Activated T-helper 17 cell treated with anti-CD3 and anti-CD28 coated beads, Interleukin-2, amount 50 U/mL, for 72 hours (primary cell): Measurements from ENCODE around the gene UBALD1. TPM values are rescaled to one million over a fixed set of nuclear protein-coding genes. Genes with fewer than 3 reads are reported as not detected.
A peak's percentile ranks its signal among the peaks of the same experiment; 100 is the strongest.

Experiments
- ATAC-seq: fragments of 150-1000 bp; cut with Tn5 transposase; replicated peaks from 2 replicates; pipeline ENCODE4 v1.10.0; 2021; ENCODE audit warnings: mild to moderate bottlenecking, moderate library complexity
- H3K27ac Mint-ChIP-seq: one replicate; pipeline ENCODE4 v1.8.0; 2022; ENCODE audit warnings: mixed read lengths
- H3K27me3 Mint-ChIP-seq: one replicate; pipeline ENCODE4 v1.8.0; 2022; ENCODE audit warnings: mixed read lengths
- H3K36me3 Mint-ChIP-seq: one replicate; pipeline ENCODE4 v1.8.0; 2022; ENCODE audit warnings: low read depth, mild to moderate bottlenecking, mixed read lengths
- H3K4me1 Mint-ChIP-seq: one replicate; pipeline ENCODE4 v1.8.0; 2022; ENCODE audit warnings: mixed read lengths
- H3K4me3 Mint-ChIP-seq: one replicate; pipeline ENCODE4 v1.8.0; 2022; ENCODE audit warnings: mild to moderate bottlenecking, mixed read lengths
- H3K9me3 Mint-ChIP-seq: one replicate; pipeline ENCODE4 v1.8.0; 2022; ENCODE audit warnings: mixed read lengths
- total RNA-seq, 2 donors: library from RNA; stranded (reverse); gene quantifications; one replicate each; pipeline ENCODE4 v1.2.3, GENCODE V29; 2022

Gene UBALD1
- total RNA-seq, result 10 to 100 TPM; 16.6 to 24.5 TPM

- H3K4me3 Mint-ChIP-seq, result peak within 1 kb of the TSS; percentile 86
- H3K4me1 Mint-ChIP-seq, result peaks cover 4% of the 10 kb centered on the region
- H3K27me3 Mint-ChIP-seq, result no peaks in the 10 kb centered on the region
- peak; percentile 61 for ATAC-seq
- no peaks in the 10 kb centered on the region for H3K36me3 Mint-ChIP-seq
- no peaks in the 10 kb centered on the region for H3K9me3 Mint-ChIP-seq
- peak within 1 kb of the TSS; percentile 89 for H3K27ac Mint-ChIP-seq
Measured at GRCh38 chr16:4614571-4615383, at the start of gene UBALD1. TSS of gene UBALD1 (minus strand) at chr16:4614888. CDS start at chr16:4614797, 91 bp downstream.

GRCh38 chr16:4663777-4664465 lies 49.2 kb upstream of the UBALD1 start:
- Mint-ChIP-seq H3K27ac (peak overlapping the region; percentile 89), H3K9me3 (no peaks in the 10 kb centered on the region), H3K36me3 (peaks cover 13% of the 10 kb centered on the region), H3K4me1 (peaks cover 13% of the 10 kb centered on the region), H3K27me3 (no peaks in the 10 kb centered on the region), H3K4me3 (peak overlapping the region; percentile 80)
- no peak for ATAC-seq

DNA sequence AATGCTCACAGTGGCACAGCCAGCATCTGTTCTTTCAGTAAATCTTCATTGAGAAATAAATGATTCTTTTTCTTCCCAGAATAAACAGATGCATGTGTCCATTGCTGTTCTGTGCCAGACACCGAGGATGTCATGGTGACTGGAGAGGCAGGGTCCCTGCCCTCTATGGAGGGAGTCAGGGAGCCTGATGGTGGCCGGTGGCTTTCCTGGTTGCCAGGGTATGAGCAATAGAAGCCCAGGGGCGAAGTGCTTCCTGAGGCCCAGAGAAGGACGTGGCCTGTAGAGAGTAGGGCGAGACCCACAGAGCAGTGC lies 48.7 kb upstream of the UBALD1 start:
- Mint-ChIP-seq H3K4me3 (peak overlapping the region; percentile 80), H3K4me1 (peaks cover 13% of the 10 kb centered on the region), H3K27ac (peak overlapping the region; percentile 89), H3K9me3 (no peaks in the 10 kb centered on the region), H3K36me3 (peaks cover 13% of the 10 kb centered on the region), H3K27me3 (no peaks in the 10 kb centered on the region)
- no peak for ATAC-seq

DNA sequence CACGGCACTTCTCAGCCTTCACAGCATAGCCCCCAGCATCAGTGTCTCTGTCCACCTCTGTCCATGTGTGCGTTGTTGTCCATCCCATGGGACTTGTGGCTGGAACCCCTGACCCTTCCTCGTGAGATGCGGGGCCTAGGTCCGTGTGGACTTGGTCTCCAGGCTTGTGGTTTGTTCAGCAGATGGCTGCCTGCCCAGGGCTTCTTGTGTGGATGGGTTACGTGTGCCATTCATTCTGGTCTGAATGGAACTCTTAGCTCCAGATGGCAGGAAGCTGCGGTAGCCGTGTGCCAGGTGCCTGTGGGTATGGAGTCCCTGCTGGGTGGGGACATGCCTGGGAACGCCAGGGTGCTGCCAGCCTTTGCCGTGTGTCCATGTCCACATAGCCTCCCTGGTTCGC lies 47.0 kb upstream of the UBALD1 start:
- no peak overlapping the region for H3K4me3 Mint-ChIP-seq
- peaks cover 12% of the 10 kb centered on the region for H3K36me3 Mint-ChIP-seq
- H3K27me3 Mint-ChIP-seq, result no peaks in the 10 kb centered on the region
- H3K27ac Mint-ChIP-seq, result peak overlapping the region; percentile 89
- no peaks in the 10 kb centered on the region for H3K9me3 Mint-ChIP-seq
- H3K4me1 Mint-ChIP-seq, result peaks cover 13% of the 10 kb centered on the region
- no peak for ATAC-seq

- Mint-ChIP-seq H3K4me1 (peaks cover 13% of the 10 kb centered on the region), H3K27me3 (no peaks in the 10 kb centered on the region), H3K36me3 (peaks cover 16% of the 10 kb centered on the region), H3K4me3 (peak overlapping the region; percentile 47), H3K27ac (peak overlapping the region; percentile 84), H3K9me3 (no peaks in the 10 kb centered on the region)
- peak; percentile 87 for ATAC-seq
Measured at GRCh38 chr16:4660454-4661007, 45.8 kb upstream of the UBALD1 start.

- H3K27ac Mint-ChIP-seq, result peak overlapping the region; percentile 84
- H3K4me3 Mint-ChIP-seq, result peak overlapping the region; percentile 47
- ATAC-seq, result no peak
- no peaks in the 10 kb centered on the region for H3K9me3 Mint-ChIP-seq
- peaks cover 12% of the 10 kb centered on the region for H3K4me1 Mint-ChIP-seq
- no peaks in the 10 kb centered on the region for H3K27me3 Mint-ChIP-seq
- peaks cover 17% of the 10 kb centered on the region for H3K36me3 Mint-ChIP-seq
Measured at GRCh38 chr16:4659363-4660353, 45.0 kb upstream of the UBALD1 start.

- Mint-ChIP-seq H3K36me3 (peaks cover 34% of the 10 kb centered on the region), H3K9me3 (no peaks in the 10 kb centered on the region), H3K4me1 (no peaks in the 10 kb centered on the region), H3K4me3 (no peak overlapping the region), H3K27me3 (no peaks in the 10 kb centered on the region), H3K27ac (no peak overlapping the region)
- no peak for ATAC-seq
Measured at GRCh38 chr16:4656695-4657686, 42.3 kb upstream of the UBALD1 start.

DNA sequence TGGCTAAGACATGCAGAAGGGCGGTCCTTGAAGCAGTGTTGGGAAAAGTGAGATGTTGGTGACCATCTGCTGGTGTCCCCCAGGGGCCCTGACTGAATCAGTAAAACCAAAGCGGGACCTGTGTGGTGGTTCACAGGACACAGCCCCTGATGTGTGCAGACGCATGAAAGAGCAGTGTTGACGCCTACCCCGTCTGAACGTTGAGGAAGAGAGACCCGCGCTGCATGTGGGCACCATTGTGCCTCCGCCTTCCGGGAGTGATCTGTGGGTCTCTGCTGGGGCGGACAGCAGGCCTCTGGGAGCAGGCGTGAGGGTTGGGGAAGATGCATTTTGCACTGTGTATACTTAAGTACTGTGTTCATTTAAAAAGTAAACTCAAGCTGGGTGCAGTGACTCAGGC lies 41.5 kb upstream of the UBALD1 start:
- no peak for ATAC-seq
- Mint-ChIP-seq H3K36me3 (peaks cover 42% of the 10 kb centered on the region), H3K27ac (no peak overlapping the region), H3K27me3 (no peaks in the 10 kb centered on the region), H3K4me1 (no peaks in the 10 kb centered on the region), H3K4me3 (no peak overlapping the region), H3K9me3 (no peaks in the 10 kb centered on the region)

GRCh38 chr16:4655801-4656200 lies 41.1 kb upstream of the UBALD1 start:
- Mint-ChIP-seq H3K27ac (no peak overlapping the region), H3K9me3 (no peaks in the 10 kb centered on the region), H3K36me3 (peaks cover 46% of the 10 kb centered on the region), H3K27me3 (no peaks in the 10 kb centered on the region), H3K4me1 (no peaks in the 10 kb centered on the region), H3K4me3 (no peak overlapping the region)
- ATAC-seq, result no peak

GRCh38 chr16:4654964-4655590 lies 40.4 kb upstream of the UBALD1 start:
- Mint-ChIP-seq H3K27ac (no peak overlapping the region), H3K4me1 (peaks cover 5% of the 10 kb centered on the region), H3K4me3 (no peak overlapping the region), H3K9me3 (no peaks in the 10 kb centered on the region), H3K27me3 (no peaks in the 10 kb centered on the region), H3K36me3 (peaks cover 52% of the 10 kb centered on the region)
- no peak for ATAC-seq

DNA sequence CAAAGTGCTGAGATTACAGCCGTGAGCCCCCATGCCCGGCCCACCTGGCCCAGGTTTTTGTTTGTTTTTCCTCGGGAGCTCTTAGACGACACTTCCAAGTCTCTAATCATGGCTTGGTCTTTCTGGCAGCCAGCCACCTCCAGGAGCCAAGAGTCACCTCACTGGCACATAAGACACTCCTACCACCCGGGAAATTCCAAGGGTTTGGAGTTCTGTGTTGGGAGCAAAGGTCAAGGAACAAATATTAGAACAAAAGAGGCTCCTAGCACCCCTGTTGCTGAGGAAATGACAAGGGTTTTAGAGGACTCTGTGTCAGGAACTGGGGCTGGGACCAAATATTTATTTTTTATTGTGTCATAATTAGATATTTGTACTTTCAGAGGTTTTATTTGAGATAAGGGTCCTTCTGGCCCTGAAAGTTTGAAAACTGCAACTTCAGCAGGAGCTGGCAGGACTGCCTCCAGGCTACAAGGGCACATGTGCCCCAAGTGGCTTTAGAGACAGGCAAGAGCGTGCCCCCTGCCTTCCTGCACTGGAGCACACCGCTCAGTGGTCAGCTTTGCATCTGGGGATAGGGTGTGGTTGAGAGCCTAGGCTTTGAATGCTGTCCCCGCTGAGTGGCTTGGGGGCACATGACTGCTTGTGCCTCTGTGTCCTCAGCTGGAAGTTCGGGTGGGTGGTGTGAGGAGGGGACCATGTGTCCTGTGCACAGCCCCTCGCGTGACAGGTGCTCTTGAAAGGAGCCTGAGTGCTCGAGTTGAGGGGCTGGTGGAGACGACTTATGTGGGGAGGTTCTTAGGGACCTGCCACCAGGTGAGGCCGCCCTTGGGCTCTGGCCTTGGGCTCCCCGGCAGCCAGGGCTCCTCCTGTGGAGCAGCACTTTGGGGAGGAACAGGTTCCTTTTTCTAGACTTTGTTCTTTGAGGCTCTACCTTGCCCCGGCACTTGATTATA lies 39.6 kb upstream of the UBALD1 start:
- Mint-ChIP-seq H3K27ac (no peak overlapping the region), H3K4me3 (no peak overlapping the region), H3K9me3 (no peaks in the 10 kb centered on the region), H3K4me1 (peaks cover 8% of the 10 kb centered on the region), H3K27me3 (no peaks in the 10 kb centered on the region), H3K36me3 (peaks cover 52% of the 10 kb centered on the region)
- no peak for ATAC-seq

GRCh38 chr16:4652561-4652960 lies 37.9 kb upstream of the UBALD1 start:
- Mint-ChIP-seq H3K4me3 (no peak overlapping the region), H3K27me3 (no peaks in the 10 kb centered on the region), H3K27ac (no peak overlapping the region), H3K4me1 (peaks cover 14% of the 10 kb centered on the region), H3K9me3 (no peaks in the 10 kb centered on the region), H3K36me3 (peaks cover 52% of the 10 kb centered on the region)
- ATAC-seq, result no peak
